Hematopoietic multipotent progenitor cell treated with erythropoietin and hydrocortisone succinate and interleukin-3 and kit ligand, for 4 days (in vitro differentiated cells): Measurements from ENCODE around the gene CDC42BPG.

Experiments
- DNase-seq: peaks from one replicate; pipeline ENCODE4 v3.0.0-alpha.2; 2015

CDC42BPG gene

DNA sequence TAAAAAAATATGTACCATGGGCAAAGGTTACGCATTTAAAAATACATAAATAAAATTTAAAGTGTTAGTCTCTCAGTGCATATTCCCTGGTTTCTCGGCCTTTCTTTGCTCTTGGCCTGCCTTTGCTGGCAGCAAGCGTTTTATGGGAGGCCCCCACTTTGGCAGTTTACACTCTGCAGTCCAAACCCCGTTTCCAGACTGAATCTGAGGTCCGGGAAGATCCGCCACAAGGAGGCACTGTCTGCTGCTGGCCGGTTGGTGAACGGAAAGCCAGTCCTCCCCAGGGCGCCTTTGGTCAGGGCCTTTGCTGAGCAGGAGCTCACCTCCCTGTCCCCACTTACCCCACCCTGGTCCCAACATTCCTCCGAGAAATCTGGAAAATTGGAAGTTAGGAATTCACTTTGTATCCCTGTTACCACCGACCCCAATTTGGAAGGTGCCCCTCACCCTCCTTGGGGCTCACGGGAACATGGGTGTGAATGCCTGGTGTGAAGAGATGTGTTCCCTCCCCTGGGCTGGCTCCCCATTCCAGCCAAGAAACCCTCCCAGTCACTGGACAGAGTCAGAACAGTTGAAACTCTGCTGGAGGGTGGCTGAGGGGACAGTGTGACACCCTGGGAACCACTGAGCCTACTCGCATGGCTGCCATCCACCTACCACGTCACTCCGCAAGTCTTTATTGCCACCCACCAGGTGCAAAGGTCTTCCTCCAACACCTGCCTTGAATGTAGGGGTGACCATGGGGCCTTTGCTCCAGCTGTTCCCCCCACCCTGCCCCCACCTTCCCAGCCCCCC lies 56.7 kb downstream of the CDC42BPG start:
- DNase-seq, result peak; percentile 84

DNA sequence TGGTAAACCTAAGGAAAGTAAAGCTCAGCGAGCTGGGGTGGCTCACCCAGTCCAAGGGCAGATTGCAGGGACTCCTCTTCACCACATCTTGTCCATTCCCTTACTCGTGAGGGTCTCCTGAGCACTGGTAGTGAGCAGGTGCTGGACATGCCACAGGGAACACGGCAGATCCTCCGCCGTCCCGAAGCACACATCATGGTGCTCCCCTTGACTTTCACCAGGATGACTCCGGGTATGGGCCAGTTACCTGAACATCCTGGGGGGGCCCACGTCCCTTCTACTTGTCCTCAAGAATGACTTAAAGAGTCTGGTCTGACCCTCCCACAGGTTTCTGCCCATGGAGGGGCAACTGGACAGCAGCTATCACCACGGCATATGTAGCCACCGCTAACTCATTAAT lies 58.1 kb downstream of the CDC42BPG start:
- no peak for DNase-seq

GRCh38 chr11:64784813-64785581 lies 59.5 kb downstream of the CDC42BPG start:
- no peak for DNase-seq

- peak; percentile 100 for DNase-seq
These were observed 65.8 kb downstream of the CDC42BPG start, which contains the start of gene SF1 for GRCh38 chr11:64778473-64779298. Gene SF1, minus strand, starts transcription at chr11:64778542. Its CDS starts 150 bp downstream, at chr11:64778392.

- DNase-seq, result no peak
These were observed 66.3 kb downstream of the CDC42BPG start for GRCh38 chr11:64778223-64778472.

- DNase-seq, result peak; percentile 93
These were observed 66.8 kb downstream of the CDC42BPG start for GRCh38 chr11:64777449-64778222.

- DNase-seq, result no peak
These were observed 67.6 kb downstream of the CDC42BPG start for GRCh38 chr11:64776875-64777274.

DNA sequence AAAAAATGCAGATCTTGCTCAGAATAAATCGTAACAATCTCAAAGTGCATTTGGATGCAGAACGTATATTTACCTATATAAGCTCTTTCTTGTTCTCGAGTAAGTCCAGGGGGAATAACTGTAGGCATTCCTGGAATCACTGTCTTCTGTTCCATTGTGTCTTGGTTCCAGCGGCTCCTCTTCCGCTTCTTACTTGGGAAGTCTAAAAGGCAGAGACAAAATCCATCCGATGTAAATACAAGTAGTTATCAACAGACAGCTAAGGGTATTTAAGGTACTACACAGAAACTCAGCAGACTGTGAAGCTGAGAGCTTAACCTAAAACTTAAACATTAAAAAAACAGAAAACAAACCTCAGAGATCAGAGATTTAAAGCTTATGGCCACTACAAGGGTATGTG lies 68.0 kb downstream of the CDC42BPG start:
- DNase-seq, result no peak

- no peak for DNase-seq
These were observed 70.3 kb downstream of the CDC42BPG start for GRCh38 chr11:64774144-64774543.
